HL-60/S4 treated with phorbol 12-myristate 13-acetate at 8.2 ng/mL for 4 days and 3 days (cell line): ENCODE results near the gene ERICH6.
"Not testable (repeated sequence)": the region's sequence is repeated elsewhere in the genome, so short reads cannot be mapped to it uniquely, and the experiment has no call there.

Experiments
- in situ Hi-C: fragments of 300-500 bp; cut with MboI; formaldehyde crosslinking; loops from 2 replicates; pipeline ENCODE4 v1.15.0; 2022; ENCODE audit warnings: low sequenced_read_pairs

The ERICH6 gene

GRCh38 chr3:150623945-150624344 lies 79.8 kb downstream of the ERICH6 start:
- in situ Hi-C loops: no loop called here

GRCh38 chr3:150622955-150623354 lies 80.8 kb downstream of the ERICH6 start:
- in situ Hi-C loops: not testable (repeated sequence)

- in situ Hi-C loops: no loop called here
Measured at GRCh38 chr3:150620002-150620689, 83.6 kb downstream of the ERICH6 start.

- in situ Hi-C loops: no loop called here
Measured at GRCh38 chr3:150613709-150614480, 89.8 kb downstream of the ERICH6 start.

- in situ Hi-C loops: no loop called here
Measured at GRCh38 chr3:150613034-150613433, 90.7 kb downstream of the ERICH6 start.

GRCh38 chr3:150612494-150612893 lies 91.2 kb downstream of the ERICH6 start:
- in situ Hi-C loops: no loop called here

- in situ Hi-C loops: no loop called here
Measured at GRCh38 chr3:150611666-150612065, 92.1 kb downstream of the ERICH6 start.

GRCh38 chr3:150610785-150611184 lies 92.9 kb downstream of the ERICH6 start:
- in situ Hi-C loops: no loop called here

GRCh38 chr3:150609988-150610387 lies 93.7 kb downstream of the ERICH6 start:
- in situ Hi-C loops: no loop called here
